HG03135 (cell line): ENCODE measurements around the gene TSSC4.
A peak's percentile ranks its signal among the peaks of the same experiment; 100 is the strongest.

ENCODE experiments used
- ATAC-seq: cut with Tn5 transposase; IDR thresholded peaks from one replicate; pipeline ENCODE4 v1.9.1; 2021; ENCODE audit warnings: mild to moderate bottlenecking, moderate library complexity; ENCODE audit not compliant: unreplicated experiment

TSSC4 gene

DNA sequence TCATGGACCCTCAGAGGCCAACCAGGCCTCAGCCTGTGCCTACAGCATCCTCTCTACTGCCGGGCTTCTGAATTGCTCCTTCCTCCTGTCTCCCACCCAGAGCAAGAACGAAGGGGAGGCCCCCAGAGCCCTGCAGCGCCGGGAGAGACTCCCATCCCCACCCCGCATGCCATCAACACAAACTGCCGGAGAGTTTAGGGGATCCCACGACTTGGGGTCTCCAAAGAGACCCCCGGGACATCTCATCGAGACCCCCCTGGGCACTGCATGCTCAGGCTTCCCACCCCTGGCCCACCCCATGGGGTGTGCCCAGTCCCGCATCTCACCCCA, 31.7 kb upstream of the TSSC4 start:
- ATAC-seq = no peak

DNA sequence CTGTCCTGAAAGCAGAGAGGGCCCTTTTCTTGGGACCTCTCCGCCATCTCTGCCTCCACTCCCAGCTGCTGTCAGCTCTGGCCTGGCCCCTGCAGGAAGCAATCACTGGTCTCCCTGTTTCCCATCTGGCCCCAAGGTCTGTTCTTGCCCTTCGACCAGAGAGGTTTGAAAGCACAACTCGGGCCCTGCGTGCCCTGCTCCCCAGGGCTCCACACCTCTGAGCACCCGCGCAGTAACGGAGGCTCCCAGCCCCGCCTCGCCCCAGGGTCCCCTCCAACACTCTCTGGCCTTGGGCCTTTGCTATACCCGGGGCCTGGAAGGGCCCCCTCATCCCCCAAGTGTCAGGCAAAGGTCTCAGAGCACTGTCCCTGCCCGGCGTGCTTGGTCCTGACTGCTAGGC, 31.2 kb upstream of the TSSC4 start:
- no peak for ATAC-seq

DNA sequence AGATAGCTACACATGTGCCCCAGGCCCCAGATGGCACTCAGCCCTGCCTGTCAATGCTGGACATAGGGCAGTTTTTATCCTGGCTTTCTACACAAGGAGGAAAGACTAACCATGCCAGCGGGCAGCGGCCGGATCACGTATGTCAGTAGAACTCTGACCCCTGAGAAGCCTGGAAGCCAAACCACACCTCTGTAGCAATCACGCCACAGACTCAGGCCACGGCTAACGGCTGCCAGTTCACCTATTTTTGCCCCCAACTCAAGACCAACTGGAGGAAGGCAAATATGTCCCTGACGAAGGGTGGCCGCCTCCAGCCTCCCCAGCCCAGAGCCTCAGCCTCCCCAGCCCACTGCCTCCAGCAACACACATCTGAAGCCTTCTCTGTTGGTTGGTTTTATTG, 30.7 kb upstream of the TSSC4 start:
- ATAC-seq = no peak

DNA sequence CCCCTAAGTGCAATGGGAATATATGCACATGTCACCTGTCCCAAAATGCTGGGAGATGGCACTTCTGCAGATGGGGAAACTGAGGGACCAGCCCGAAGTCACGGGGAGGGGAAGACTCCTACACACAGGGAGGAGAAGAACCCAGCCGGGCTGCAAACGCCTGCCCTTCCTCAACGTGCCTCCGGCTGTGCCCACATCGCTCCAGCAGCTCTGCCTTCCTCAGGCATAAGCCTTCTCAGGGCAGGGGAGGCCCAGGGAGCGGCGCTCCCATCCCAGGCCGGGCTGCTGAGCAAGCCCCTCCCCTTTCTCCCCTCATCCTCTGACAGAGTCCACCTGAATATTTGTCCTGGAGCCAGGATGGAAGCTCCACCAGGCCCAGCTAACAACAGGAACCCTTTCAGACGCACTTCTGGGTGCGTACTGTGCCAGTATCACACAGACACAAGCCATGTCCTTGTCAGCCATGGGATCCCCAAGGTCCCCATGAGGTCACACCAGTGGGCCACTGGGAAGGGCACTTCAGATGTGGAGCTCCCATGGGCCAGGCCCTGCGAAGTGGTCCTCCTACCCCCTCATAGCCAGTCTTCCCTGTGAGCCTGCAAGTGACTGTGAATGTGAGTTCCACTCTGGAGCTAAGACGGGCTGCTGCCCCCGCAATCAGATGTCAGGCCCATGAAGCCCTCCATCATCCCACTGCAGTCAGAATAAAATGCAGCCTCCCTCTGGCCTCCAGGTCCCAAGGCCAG, 25.9 kb upstream of the TSSC4 start:
- ATAC-seq = no peak

DNA sequence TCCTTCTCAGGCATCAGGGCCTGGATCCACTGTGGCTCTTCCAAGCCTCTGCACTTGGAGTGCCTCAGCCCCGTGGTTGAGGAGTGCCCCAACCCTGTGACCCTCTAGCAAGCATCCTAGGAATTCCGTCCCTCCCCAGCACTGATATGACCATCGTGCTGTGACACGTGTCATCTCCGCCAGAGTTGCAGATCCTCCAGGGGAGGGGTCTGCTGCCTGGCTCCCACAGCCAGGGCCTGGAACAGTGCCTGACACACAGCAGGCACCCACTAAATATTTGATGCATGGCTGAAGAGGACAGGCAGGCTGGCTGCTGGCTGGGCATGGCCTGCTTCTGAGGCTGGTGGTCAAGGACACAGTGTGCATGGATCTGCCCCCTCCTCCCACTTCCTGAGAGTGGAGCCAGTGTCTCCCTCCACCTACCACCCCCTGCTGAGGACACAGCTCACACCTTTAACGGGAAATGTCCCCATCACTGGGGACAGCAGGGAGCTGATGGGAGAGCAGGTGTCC, 25.2 kb upstream of the TSSC4 start:
- ATAC-seq = no peak

DNA sequence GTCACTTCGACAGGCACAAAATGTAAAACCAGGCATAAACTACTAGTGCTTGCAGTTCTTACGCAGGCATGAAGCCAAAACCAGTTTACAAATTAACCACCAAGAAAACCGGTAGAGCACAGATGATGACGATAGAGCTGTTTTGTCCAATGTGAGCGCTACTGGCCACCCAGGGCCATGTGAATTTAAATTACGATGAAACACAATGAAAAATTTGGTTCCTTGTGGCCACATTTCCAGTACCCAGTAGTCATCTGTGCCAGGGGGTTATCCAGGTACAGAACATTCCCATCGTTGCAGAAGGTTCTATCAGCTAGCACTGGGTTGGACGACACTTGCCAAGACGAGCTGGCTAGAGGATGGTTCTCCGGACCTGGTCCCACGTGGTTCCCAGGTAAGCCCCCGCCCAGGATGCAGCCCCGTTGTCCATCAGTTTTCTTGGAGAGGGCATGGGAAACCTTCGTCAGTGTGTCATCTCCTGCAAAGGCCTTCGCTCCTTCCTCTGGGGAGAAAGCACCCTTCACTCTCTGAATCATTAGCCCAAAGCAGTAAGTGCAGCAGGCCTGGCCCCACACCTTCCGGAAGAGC, 24.5 kb upstream of the TSSC4 start:
- no peak for ATAC-seq

DNA sequence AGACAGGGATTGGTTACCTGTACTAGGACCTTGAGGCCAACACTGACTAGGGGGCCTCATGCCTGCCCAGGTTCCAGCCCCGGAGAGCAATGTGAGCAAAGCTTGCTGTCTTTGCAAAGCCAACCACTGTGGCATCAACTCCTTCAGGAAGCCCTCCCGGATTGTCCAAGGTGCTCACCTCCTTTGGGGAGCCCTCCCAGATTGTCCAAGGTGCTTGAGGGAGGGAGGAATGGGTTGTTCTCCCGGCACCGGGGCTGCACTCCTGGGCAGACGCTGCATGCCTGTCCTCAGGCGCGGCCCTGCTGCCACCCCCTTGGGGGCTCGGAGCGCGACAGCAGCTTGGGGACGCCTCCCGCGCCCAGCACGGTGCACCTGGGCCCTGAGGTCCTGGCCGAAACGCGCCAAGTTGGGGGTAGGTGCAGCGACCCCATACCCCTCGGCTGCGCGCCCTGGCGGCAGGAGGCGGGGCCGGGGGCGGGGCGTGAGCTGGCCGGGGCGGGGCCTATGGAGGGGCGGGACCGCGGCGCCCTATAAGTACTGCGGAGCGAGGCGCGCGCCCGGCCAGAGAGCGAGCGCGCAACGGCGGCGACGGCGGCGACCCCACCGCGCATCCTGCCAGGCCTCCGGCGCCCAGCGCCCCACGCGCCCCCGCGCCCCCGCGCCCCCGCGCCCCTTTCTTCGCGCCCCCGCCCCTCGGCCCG, 23.6 kb upstream of the TSSC4 start, which contains the start of gene CD81:
CD81 (plus strand) TSS at position 560 of the 701 bp plus-strand sequence. CDS start 240 bp downstream, outside the sequence.
- peak; percentile 61 for ATAC-seq

DNA sequence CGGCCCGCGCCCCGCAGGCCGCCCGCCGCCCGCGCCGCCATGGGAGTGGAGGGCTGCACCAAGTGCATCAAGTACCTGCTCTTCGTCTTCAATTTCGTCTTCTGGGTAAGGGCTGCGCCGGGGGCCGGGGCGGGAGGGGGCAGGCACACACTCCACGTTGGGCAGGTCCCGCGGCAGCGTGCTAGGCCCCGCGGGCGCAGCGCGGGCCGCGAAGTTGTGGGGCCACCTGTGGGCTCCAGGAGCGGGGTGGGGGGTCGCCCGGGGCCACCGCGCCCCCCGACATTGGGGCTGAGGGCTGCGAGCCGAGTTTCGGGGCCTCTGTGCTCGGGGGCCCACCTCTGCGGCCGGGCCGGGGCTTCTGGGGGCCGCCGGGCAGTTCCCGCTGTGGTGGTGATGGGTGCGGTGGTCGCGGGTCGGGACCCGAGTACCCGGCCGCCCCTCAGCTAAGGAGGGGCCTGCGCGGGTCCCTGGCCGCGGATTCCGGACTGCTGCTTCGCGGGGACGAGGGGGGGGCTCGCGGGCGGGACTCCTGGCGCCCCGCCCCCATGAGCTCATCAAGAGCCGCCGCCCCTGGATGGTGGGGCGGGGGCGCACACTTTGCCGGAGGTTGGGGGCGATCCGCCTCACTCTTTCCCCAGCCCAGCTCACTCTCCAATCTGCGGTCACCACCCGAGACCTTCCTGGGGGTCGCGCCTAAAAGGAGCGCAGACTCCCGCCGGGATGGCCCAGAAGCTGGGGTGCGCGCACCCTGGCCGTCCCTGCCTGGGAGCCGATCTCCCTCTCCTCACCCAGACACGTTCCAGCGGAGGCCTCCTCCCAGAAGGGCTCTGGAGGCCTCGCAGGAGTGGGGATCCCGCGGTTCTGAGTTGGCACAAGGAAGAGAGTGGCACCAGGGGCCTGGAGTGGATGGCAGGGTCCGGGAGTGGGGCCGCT, 22.8 kb upstream of the TSSC4 start:
- peak; percentile 4 for ATAC-seq

DNA sequence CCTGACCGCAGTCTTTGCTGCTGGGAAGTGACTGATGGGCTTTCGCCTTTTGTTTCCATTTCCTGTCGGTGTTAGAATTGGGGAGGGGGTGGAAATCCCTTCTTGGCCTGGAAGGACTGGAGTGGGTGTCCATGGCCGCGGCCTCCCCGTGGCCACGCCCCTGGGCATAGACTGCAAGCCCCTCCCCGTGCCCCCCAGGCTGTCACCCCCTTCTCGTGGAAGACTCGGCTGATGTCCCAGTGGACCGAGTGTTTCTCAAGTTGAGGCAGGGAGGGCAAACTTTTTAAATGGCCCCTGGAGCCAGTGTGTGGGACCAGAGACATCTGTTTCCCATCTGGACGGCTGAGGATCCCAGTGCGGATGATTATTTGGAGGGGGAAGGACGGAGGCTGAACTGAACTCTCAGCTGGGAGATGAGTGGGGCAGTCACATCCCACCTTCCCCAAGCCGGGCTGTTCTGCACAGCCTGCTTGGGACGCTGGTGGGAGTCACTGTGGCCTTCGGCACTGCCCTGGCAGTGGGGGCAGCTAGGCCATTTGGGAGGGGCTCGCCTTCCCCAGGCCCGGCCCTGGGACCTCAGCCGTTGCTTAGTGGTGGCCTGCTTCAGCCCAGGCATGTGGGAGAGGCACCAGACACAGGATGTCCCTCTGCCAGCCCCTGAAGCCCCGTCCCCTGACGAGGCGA, 21.9 kb upstream of the TSSC4 start:
- ATAC-seq = no peak

DNA sequence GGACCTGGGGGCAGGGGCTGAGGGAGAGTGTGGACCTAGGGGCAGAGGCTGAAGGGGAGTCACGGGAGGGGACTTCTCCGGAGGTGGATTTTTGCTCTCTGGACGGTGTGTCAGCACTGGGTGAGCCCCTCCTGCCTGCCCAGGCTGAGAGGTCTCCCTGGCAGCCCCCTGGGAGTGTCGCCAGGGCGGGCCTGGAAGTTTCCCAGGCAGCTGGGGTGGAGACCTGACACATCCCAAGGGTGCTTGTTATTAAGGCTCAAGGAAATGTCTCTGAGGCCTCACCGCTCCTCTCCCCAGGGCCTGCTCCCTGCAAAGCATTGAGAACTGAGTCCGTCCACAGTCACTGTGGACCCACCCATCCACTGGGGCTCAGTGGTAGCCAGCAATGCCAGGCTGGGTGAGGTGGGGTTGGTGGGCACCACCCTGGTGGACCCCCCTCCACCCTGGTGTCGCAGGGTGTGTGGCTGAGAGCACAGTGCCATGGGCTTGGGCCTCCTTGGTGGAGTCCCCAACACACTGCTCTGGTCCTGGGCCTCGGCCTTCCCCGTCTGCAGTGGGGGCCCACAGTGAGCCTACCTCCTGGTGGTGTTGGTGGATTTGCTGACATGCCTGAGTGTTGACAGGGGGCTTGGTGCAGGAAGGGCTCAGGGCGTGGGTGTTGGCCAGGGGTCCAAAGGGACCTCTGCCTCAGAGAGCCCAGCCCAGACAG, 20.9 kb upstream of the TSSC4 start:
- ATAC-seq = no peak

DNA sequence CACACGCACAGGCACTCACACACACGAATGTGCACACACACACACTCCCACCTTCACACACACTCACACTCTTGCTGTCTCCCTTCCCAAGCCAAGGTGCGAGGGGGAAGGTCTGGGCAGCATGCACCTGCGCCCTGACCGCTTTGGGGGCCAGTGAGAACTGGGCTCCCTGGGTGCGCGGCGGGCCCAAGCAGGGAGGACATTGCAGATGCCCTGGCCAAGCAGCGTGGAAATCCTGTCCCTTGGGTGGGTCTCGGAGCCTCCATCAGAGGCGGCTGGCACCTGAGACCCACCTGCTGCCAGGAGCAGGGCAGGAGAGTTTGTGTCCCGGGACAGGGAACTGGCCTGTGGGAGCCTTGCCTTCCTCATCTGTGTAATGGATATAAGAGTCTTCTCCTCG, 20.2 kb upstream of the TSSC4 start:
- ATAC-seq = no peak

DNA sequence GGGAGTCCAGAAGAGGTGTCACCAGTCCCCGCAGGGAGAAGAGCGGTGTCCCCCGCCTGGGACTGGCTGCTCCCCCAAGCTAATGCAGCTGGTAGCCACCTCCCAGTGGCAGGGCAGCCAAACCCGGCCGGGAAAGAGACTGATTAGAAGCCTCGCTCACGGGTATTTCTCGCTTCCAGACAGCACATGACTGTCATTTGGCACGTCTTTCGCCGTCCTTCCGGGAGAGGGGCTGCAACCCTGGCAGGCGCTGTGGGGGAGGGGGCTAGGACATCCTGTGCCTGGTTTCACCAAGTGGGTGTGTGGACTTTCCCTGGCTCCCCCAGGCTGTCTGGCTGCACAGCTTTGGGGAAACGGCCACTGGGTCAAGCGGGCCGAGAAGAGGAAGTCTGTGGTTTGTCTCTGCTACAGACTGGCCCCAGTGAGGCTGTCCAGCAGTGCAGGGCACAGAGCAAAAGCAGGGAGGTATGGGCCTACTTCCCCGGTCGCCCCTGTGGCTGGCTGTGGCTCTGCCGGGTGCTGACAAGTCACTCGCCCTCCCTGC, 19.7 kb upstream of the TSSC4 start:
- no peak for ATAC-seq

DNA sequence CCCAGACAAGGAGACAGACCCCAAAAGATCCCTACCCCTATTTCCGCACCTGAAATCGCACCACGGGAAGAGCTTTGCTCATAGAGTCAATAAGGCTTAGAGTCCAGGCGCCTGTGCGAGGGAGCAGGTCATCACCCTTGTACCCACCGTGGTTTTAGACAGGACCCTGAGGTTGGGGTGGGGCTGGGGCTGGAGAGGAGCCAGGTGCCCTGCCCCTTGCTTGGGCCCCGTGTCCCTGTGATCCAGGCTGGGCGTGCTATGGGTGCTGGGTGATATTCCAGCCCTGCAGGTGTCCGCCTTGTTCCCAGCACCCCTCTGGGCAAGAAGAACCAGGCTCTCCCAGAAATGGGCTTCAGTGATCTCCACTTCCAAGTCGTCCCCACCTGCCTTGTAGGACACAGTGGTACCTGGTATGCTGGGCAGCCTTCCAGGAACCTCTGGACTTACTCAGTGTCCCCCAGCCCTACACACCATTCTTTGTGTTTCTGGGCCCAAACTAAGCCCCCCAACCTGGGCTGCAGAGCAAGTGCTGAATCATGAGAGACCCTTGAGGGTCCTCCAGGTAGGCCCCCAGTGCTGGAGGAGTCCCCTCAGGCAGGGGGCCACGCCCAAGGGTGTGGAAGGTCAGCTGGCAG, 18.9 kb upstream of the TSSC4 start:
- ATAC-seq = no peak

DNA sequence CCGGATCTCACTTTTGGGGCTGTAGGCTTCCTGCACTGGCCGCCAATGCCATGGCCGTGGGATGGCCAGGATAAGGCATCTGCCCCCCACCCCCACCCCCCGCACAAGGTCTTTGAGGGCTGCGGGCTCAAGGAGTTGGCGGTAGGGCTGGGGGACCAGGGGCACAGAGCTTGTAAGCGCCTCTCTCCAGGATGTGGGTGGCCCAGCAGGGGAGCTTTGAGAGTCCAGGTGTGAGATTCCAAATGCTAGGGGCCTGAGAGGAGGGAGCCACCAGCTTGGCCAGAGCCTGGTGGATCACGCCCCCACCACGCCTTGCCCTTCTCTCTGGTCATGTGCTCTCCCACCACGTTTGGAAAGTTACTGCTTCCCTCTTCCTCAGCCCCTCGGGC, 18.4 kb upstream of the TSSC4 start:
- no peak for ATAC-seq

DNA sequence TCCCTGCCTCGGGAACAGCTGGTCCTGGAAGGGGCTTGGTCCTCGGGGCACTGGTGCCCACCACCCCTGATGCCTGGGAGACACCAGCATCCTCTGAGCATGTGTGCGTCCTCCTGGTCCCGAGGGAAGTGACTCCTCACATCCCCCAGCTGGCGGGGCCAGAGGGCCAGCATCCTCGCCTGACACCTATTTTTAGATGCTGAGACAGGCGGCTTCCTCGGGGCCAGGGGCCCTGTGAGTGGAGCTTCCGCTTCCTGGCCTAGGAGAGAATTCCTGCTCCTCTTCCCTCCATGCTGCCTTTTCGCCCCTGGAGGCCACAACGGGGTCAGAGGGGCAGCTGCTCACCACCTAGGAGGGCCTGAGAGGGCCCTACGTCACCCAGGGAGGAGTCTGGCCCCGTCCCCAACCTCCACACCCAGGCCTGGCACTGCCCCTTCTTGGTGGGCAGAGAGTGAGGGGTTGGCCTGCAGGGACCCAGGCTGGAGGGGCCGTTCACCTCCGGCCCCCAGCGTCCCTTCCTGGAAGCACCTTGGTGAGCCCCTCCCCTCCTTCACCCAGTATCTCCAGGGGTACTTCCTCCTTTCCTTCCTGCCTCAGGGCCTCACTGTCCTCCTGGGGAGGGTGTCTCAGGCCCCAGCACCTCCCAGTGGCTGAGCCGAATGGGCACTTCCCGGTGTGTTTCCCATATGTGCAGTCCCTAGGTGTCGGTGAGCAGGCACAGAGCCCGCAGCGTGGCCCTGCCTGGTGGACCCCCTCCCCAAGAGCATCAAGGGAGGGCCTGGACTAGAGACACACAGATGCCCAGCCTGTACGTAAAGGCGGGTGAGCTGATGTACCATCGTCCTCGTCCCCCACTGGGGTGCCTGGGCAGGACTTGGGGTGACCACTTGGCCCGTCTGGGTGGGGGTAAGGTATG, 17.4 kb upstream of the TSSC4 start:
- ATAC-seq = no peak

DNA sequence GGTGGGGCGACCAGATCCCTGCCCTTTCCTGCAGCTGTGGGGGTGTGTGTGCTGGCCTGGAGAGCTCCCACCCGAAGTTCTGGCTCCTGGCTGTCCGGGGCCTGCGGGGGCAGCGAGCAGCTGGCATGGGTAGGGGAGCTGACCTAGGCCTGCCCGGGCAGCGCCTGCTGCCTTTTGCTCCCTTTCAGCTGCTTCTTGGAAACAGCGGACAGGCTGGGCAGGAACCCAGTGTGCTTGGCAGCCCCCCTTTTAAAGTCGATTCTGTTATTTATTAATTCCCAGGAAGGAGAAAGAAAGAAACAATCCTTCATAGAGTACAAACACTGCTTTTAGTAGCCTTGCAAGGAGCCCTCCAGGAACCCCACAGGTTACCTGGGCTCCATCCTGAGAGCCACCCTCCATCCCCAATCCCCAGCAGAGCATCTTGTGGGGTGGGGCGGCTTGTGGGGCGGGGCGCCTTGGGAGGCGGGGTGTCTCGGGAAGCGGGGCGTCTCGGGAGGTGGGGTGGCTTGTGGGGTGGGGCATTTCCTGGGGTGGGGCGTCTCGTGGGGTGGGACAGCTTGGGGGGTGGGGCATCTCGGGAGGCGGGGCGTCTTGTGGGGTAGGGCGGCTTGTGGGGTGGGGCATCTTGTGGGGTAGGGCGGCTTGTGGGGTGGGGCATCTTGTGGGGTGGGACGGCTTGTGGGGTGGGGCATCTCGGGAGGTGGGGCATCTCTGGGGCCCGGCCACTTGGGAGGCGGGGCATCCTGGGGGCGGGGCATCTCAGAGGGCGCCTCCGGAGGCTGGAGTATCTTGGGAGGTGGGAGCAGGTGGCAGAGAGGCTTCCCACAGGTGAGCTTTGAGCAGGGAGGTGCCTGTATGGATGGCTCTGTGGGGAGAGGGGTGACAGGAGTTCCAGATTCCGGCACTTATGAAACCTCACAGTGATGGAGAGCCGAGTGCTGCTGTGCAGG, 16.4 kb upstream of the TSSC4 start:
- no peak for ATAC-seq
